ENCODE results near the gene CLCF1.

Gene CLCF1

DNA sequence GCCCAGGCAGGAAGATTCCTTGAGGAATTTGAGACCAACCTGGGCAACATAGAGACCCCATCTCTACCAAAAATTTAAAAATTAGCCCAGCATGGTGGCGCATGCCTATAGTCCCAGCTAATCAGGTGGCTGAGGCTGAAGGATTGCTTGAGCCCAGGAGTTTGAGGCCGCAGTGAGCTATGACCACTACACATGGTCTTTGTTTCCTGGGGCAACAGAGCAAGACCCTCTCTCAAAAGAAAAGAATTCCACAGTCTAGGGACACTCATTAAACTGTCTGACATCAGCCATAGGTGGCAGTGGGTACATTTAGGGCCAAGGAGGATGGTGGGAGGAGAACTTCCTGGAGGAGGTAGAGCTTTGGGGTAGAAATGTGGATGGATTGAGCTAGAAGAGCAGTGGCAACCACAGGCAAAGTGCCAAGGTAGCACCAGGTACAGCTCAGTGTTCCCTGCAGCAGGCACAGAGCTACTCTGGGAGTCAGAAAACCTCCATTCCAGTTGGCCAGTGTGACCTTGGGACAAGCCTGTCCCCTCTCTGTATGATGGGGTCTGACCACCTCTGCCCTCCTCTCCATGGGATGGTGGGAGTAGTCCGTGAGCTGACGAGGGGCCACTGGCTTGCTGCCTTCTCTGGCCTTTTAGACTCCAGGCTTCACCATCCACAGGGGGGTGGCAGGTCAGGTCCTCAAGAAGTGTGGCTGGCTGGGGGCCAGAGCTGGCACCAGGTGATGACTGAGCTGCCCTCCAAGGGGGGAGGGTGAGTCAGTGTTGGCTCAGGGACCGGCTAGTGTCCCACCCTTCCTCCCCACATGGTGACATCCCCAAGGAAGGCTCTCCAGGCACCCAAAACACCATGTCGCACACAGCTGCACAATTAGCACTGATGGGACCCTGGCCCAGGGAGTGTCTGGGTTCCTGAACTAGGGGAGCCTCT, 3.7 kb upstream of the CLCF1 start:
- POLR2A ChIA-PET, result interaction anchor here (0.6 kb wide), 1 partner anchor 894 kb away, joined by 4 read pairs; no protein-coding TSS in a partner anchor
- no peak for DNase-seq (ENCODE audit: extremely low spot score)
- CTCF ChIA-PET, result interaction anchor here (2.6 to 42.5 kb wide), 4 partner anchors 8 to 60 kb away, joined by 7 to 1573 read pairs (median 854); partner anchors contain the start of genes CLCF1, POLD4, PPP1CA and RAD9A
- TF ChIP-seq, protein P1, sequence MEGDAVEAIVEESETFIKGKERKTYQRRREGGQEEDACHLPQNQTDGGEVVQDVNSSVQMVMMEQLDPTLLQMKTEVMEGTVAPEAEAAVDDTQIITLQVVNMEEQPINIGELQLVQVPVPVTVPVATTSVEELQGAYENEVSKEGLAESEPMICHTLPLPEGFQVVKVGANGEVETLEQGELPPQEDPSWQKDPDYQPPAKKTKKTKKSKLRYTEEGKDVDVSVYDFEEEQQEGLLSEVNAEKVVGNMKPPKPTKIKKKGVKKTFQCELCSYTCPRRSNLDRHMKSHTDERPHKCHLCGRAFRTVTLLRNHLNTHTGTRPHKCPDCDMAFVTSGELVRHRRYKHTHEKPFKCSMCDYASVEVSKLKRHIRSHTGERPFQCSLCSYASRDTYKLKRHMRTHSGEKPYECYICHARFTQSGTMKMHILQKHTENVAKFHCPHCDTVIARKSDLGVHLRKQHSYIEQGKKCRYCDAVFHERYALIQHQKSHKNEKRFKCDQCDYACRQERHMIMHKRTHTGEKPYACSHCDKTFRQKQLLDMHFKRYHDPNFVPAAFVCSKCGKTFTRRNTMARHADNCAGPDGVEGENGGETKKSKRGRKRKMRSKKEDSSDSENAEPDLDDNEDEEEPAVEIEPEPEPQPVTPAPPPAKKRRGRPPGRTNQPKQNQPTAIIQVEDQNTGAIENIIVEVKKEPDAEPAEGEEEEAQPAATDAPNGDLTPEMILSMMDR (IDR thresholded peaks at IDR 0.05; ENCODE audit: control extremely low read depth, extremely low read depth, low read depth, missing control alignments), result no peak

- TF ChIP-seq, protein P1 (IDR thresholded peaks at IDR 0.05; ENCODE audit: control extremely low read depth, extremely low read depth, low read depth, missing control alignments), result no peak
- POLR2A ChIA-PET, result no interaction called here
- DNase-seq (ENCODE audit: extremely low spot score), result no peak
- CTCF ChIA-PET, result interaction anchor here (1.1 to 42.5 kb wide), 6 partner anchors 9 to 114 kb away, joined by 3 to 1573 read pairs (median 70); partner anchors contain the start of genes CLCF1, POLD4, PPP1CA and RAD9A
These were observed 2.8 kb upstream of the CLCF1 start for GRCh38 chr11:67376063-67376820.

GRCh38 chr11:67375320-67376055, 2.1 kb upstream of the CLCF1 start:
- no peak for DNase-seq (ENCODE audit: extremely low spot score)
- ChIA-PET POLR2A (no interaction called here), CTCF (interaction anchor here (1.1 to 42.5 kb wide), 6 partner anchors 8 to 113 kb away, joined by 3 to 1573 read pairs (median 70); partner anchors contain the start of genes CLCF1, POLD4, PPP1CA and RAD9A)
- TF ChIP-seq, protein P1 (IDR thresholded peaks at IDR 0.05; ENCODE audit: control extremely low read depth, extremely low read depth, low read depth, missing control alignments), result no peak

- ChIA-PET CTCF (interaction anchor here (0.9 to 42.5 kb wide), 7 partner anchors 8 to 130 kb away, joined by 3 to 1573 read pairs (median 31); partner anchors contain the start of genes CLCF1, PITPNM1, POLD4 and PPP1CA), POLR2A (interaction anchor here (0.6 kb wide), 2 partner anchors 107 to 108 kb away, joined by 3 to 4 read pairs; no protein-coding TSS in a partner anchor)
- DNase-seq (ENCODE audit: extremely low spot score), result no peak
- TF ChIP-seq, protein P1 (IDR thresholded peaks at IDR 0.05; ENCODE audit: control extremely low read depth, extremely low read depth, low read depth, missing control alignments), result no peak
These were observed 1.3 kb upstream of the CLCF1 start for GRCh38 chr11:67374571-67375281.

DNA sequence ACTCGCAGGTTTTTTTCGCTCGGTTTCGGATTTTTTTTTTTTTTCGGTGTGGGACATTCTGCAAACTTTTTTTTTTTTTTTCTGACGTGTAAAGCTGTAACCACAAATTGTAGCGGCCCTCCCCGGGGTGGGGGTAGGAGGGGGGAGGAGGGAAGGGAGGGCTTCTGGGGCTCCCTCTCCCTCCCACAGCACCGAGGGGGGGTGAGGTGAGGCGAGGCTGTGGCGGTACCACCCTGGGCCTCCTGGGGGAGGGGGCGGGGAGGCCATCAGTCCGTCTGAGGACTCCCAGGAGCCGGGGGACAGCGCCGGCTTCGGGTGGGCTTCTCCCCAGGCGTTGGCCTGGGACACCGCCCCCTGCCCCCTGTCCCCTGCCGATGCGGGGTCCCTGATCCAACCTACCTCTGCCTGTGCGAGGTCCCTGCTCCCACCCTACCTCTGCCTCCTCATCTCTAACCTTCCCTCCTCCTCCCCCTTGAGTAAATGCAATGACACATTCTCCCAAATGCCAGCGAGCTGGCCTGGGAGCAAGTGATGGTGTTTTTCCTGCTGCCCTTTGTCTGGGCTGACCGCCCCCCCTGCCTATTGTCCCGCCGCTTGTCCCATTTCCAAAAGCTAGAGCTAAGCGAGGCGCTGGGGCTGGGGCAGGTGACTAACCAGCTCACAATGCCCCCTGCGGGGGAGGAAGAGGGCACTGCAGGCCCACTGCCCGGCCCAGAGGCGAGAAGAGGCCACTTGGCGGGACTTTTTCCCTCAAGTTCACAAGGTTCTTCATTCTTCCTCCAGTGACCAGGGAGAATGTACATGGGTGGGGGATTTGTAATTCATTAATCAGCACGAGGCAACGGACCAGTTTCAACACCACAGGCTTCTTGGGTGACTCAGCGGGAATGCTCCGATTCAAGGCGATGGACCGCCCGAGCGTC, 511 bp upstream of the CLCF1 start:
- POLR2A ChIA-PET, result interaction anchor here (0.6 kb wide), 1 partner anchor 108 kb away, joined by 4 read pairs; no protein-coding TSS in a partner anchor
- CTCF ChIA-PET, result interaction anchor here (0.9 to 42.5 kb wide), 8 partner anchors 7 to 131 kb away, joined by 3 to 1573 read pairs (median 4); partner anchors contain the start of genes CLCF1, PITPNM1, POLD4 and PPP1CA
- peak; percentile 81 for DNase-seq (ENCODE audit: extremely low spot score)

More for the DNA sequence above, 511 bp upstream of the CLCF1 start:
- TF ChIP-seq, protein P1 (IDR thresholded peaks at IDR 0.05; ENCODE audit: control extremely low read depth, extremely low read depth, low read depth, missing control alignments), result peak; percentile 48

Measured in GM10248 (cell line).